HG03565 (cell line): Measurements from ENCODE around the gene PGK1.

Experiments used
- ATAC-seq: cut with Tn5 transposase; IDR thresholded peaks from one replicate; pipeline ENCODE4 v1.9.1; 2021; ENCODE audit warnings: mild to moderate bottlenecking, moderate library complexity; ENCODE audit not compliant: unreplicated experiment

PGK1 gene

DNA sequence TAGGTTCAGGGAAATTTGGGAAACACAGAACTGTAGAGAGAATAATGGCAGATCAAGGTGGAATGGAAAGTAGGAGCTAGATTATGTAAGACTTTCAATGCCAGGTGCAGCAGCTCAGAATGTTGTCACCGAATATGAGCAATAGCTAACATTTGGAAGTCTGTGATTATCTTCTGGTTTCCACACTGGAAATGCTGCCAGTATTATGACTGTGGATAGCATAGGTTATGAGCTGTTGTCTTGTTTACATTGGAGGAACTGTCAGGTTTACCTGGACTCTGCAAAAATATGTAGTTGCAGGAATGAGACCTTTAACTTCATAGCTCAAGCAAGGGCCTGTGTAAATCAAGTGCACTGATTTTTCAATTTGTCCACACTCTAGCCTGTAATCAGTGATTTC, 61.4 kb downstream of the PGK1 start:
- ATAC-seq: no peak

- no peak for ATAC-seq
Observed at GRCh38 chrX:78168065-78168464, 64.0 kb downstream of the PGK1 start.
